ENCODE data around the gene ORAI1.

Gene ORAI1

DNA sequence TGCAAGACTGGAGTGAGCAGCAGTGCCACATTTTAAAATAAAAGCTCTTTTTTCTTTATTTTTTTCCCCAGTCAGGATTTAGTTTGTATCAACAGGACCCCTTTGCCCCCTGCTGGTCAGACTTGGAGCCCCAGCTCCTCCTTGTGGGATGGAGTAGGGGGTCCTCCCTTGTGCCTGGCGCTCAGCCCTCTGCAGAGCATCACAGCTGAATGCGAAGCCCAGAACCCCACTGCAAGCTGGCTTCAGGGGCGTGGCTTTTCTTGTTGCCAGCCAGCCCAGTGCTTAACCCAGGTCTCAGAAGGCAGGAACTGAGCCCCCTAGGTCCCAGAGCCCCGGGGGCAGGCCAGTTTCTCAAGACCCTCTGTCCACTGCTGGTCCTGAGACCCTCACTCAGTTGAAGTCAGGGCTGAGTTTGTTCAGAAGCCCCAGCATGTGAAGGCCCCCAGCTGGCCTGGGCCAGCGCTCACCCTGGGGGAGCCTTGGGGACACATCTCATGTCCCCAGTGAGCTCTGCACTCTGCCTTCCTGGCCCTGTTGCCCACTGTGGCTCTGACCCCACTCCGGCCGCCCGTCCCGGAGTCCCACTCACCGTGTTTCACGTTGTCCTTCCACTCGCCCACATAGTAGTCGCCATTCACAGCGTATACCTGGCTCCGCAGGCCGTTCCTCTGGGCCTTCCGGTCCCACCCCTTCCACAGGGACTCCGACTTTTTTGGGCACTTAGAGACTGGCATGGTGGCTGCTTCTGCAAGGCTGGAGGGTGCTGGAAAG, 42.6 kb downstream of the ORAI1 start:
- peaks cover 4% of the 10 kb centered on the region; the same call in 1 of the 2 replicates for H3K4me1 ChIP-seq
- DNase-seq: peak; percentile 78

DNA sequence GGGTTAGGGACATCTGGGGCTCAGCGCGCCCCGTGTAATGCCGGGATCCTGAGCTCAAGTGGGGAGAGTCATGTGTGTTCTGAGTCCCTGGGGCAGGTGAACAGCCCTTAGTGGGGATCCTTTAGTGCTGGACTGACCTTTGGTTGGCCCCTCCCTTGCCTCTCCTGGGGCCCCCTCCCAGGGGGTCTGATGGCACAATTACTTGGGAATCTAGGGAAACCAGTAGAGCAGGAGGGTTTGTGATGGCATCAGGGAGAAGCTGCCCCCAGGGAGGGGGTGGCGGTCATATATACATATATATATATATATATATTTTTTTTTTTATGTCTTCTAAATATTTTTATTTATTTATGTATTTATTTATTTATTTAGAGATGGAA, 43.2 kb downstream of the ORAI1 start, which contains the start of gene MORN3:
Gene MORN3 (minus strand): TSS at position 134 of the 380 bp plus-strand sequence. CDS start 171 bp downstream, outside the sequence.
- H3K9me3 ChIP-seq: no peaks in the 10 kb centered on the region
- no peaks in the 10 kb centered on the region for H3K36me3 ChIP-seq
- no peak within 1 kb of the TSS for H3K4me3 ChIP-seq (ENCODE audit: low read depth, low read length)
- TF ChIP-seq, protein P1, sequence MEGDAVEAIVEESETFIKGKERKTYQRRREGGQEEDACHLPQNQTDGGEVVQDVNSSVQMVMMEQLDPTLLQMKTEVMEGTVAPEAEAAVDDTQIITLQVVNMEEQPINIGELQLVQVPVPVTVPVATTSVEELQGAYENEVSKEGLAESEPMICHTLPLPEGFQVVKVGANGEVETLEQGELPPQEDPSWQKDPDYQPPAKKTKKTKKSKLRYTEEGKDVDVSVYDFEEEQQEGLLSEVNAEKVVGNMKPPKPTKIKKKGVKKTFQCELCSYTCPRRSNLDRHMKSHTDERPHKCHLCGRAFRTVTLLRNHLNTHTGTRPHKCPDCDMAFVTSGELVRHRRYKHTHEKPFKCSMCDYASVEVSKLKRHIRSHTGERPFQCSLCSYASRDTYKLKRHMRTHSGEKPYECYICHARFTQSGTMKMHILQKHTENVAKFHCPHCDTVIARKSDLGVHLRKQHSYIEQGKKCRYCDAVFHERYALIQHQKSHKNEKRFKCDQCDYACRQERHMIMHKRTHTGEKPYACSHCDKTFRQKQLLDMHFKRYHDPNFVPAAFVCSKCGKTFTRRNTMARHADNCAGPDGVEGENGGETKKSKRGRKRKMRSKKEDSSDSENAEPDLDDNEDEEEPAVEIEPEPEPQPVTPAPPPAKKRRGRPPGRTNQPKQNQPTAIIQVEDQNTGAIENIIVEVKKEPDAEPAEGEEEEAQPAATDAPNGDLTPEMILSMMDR (IDR thresholded peaks at IDR 0.05; ENCODE audit: low read depth, low read length): no peak
- DNase-seq: no peak
- H3K27me3 ChIP-seq: no peaks in the 10 kb centered on the region
- peaks cover 4% of the 10 kb centered on the region; the same call in 1 of the 2 replicates for H3K4me1 ChIP-seq

More for the DNA sequence above, 42.6 kb downstream of the ORAI1 start:
- H3K9me3 ChIP-seq: no peaks in the 10 kb centered on the region
- TF ChIP-seq, protein P1 (IDR thresholded peaks at IDR 0.05; ENCODE audit: low read depth, low read length): peak; percentile 83
- no peak overlapping the region for H3K4me3 ChIP-seq (ENCODE audit: low read depth, low read length)
- no peaks in the 10 kb centered on the region for H3K36me3 ChIP-seq
- H3K27me3 ChIP-seq: no peaks in the 10 kb centered on the region

DNA sequence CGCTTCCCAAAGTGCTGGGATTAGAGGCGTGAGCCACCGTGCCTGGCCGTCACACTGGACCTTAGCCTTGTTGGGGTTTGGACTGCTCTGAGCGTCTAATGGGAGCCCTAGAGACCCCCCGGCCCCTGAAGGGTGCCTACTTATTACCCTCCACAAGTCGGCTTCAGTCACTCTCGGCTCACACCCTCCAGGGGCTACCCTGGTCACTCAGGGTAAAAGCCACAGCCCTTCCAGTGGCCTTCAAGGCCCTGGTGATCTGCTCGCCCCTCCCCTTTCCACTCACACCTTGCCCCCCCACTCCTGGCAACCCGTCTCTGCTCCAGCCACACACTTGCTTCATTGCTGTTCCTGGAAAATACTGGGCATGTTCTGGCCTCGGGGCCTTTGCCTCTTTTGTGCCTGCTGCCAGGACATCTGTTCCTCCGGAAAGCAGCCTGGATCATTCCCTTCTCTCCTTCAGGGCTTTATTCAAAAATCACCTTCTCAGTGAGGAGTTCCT, 46.7 kb downstream of the ORAI1 start:
- Histone ChIP-seq H3K27me3 (no peaks in the 10 kb centered on the region), H3K36me3 (no peaks in the 10 kb centered on the region), H3K4me1 (peaks cover 4% of the 10 kb centered on the region; the same call in 1 of the 2 replicates), H3K4me3 (ENCODE audit: low read depth, low read length) (peak overlapping the region; percentile 63), H3K9me3 (no peaks in the 10 kb centered on the region)
- TF ChIP-seq, protein P1 (IDR thresholded peaks at IDR 0.05; ENCODE audit: low read depth, low read length): no peak
- DNase-seq: peak; percentile 64

DNA sequence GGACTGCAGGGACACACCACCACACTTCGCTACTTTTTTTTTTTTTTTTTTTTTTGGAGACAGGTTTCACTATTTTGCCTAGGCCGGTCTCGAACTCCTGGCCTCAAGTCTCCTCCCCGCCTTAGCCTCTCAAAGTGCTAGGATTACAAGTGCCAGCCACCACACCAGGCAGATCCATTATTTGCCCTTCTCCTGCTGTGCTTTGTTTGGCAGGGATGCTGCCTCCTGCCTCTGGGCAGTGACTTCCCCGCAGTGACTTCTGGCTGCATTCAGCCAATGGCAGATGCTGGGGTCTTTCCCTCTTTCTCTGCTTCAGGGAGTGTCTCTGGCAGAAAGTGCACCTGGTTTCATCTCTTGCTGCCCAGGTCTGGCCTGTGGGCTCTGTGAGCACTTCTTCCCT, 49.9 kb downstream of the ORAI1 start:
- Histone ChIP-seq H3K4me1 (peaks cover 4% of the 10 kb centered on the region; the same call in 1 of the 2 replicates), H3K27me3 (no peaks in the 10 kb centered on the region), H3K36me3 (no peaks in the 10 kb centered on the region), H3K9me3 (no peaks in the 10 kb centered on the region), H3K4me3 (ENCODE audit: low read depth, low read length) (no peak overlapping the region)
- TF ChIP-seq, protein P1 (IDR thresholded peaks at IDR 0.05; ENCODE audit: low read depth, low read length): no peak
- no peak for DNase-seq

DNA sequence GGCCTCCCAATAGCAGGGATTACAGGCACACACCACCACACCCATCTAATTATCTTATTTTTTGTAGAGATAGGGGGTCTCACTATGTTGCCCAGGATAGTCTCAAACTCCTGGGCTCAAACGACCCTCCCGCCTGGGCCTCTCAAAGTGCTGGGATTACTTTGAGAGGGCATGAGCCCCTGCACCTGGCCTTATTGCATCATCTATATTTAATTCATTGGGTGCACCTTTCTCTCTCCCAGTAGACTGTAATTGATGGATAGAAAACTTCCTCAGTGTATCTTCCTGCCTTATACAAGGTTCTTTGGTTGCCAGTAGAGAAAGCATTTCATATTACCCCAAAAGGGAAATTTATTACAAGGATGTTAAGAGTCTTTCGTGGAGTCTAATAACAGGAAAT, 52.0 kb downstream of the ORAI1 start:
- H3K27me3 ChIP-seq: no peaks in the 10 kb centered on the region
- no peaks in the 10 kb centered on the region; the same call in 1 of the 2 replicates for H3K4me1 ChIP-seq
- H3K4me3 ChIP-seq (ENCODE audit: low read depth, low read length): no peak overlapping the region
- H3K36me3 ChIP-seq: no peaks in the 10 kb centered on the region
- TF ChIP-seq, protein P1 (IDR thresholded peaks at IDR 0.05; ENCODE audit: low read depth, low read length): no peak
- no peaks in the 10 kb centered on the region for H3K9me3 ChIP-seq
- no peak for DNase-seq
